Endothelial cell of umbilical vein (primary cell): ENCODE data around the gene TSKU.

Experiments
- CTCF ChIP-seq, 2 donors: IDR thresholded peaks; 1 replicate in 1 of 2; 2 replicates in 1 of 2; pipeline ENCODE4 v1.5.1; 2011; ENCODE audit warnings: low read length in 2 of 2, mild to moderate bottlenecking in 2 of 2, moderate library complexity in 2 of 2, control low read depth in 1 of 2, inconsistent platforms in 1 of 2, low read depth in 1 of 2; ENCODE audit not compliant: insufficient read depth in 1 of 2; ENCODE audit errors: extremely low read depth in 1 of 2
- MYC ChIP-seq: IDR thresholded peaks from one replicate; pipeline ENCODE4 v1.6.1; 2011; ENCODE audit warnings: mild to moderate bottlenecking, low read depth, low read length

GRCh38 chr11:76823481-76824028, 40.4 kb downstream of the TSKU start:
- TF ChIP-seq CTCF (IDR thresholded peaks at IDR 0.05; ENCODE audit: extremely low read depth in 1 of 2, insufficient read depth in 1 of 2, low read depth in 1 of 2, low read length in 2 of 2) = no peak
- TF ChIP-seq MYC = no peak
